ENCODE measurements around the gene GMDS.

- TF ChIP-seq CTCF (conservative IDR thresholded peaks at IDR 0.05 in 1 of 2, IDR thresholded peaks at IDR 0.05 in 1 of 2; ENCODE audit: low read depth in 1 of 2, low read length in 2 of 2) (no peak), EZH2 (IDR thresholded peaks at IDR 0.05; ENCODE audit: low read length, missing control alignments) (no peak)
Observed at GRCh38 chr6:1738558-1739081, 506.8 kb downstream of the GMDS start.

All from fibroblast of lung (primary cell).